Endothelial cell (in vitro differentiated cells): ENCODE data around the gene DYSF. TPM values are rescaled to one million over a fixed set of nuclear protein-coding genes. Genes with fewer than 3 reads are reported as not detected.

Experiments
- DNase-seq: peaks from one replicate; pipeline ENCODE4 v3.0.0; 2021; ENCODE audit warnings: low spot score
- H3K27ac Mint-ChIP-seq: one replicate; pipeline ENCODE4 v1.8.0; 2021; ENCODE audit warnings: mixed read lengths, inconsistent platforms; ENCODE audit not compliant: unreplicated experiment
- H3K27me3 Mint-ChIP-seq: one replicate; pipeline ENCODE4 v1.8.0; 2021; ENCODE audit warnings: mild to moderate bottlenecking, moderate library complexity, mixed read lengths, inconsistent platforms; ENCODE audit not compliant: unreplicated experiment
- H3K36me3 Mint-ChIP-seq: one replicate; pipeline ENCODE4 v1.8.0; 2021; ENCODE audit warnings: mild to moderate bottlenecking, low read depth, mixed read lengths, inconsistent platforms; ENCODE audit not compliant: unreplicated experiment
- H3K4me1 Mint-ChIP-seq: one replicate; pipeline ENCODE4 v1.8.0; 2021; ENCODE audit warnings: mild to moderate bottlenecking, mixed read lengths, inconsistent platforms; ENCODE audit not compliant: unreplicated experiment
- H3K4me3 Mint-ChIP-seq: one replicate; pipeline ENCODE4 v1.8.0; 2021; ENCODE audit warnings: mild to moderate bottlenecking, mixed read lengths, inconsistent platforms; ENCODE audit not compliant: unreplicated experiment
- H3K9me3 Mint-ChIP-seq: one replicate; pipeline ENCODE4 v1.8.0; 2021; ENCODE audit warnings: mixed read lengths, inconsistent platforms; ENCODE audit not compliant: unreplicated experiment
- CTCF ChIP-seq: fragments of 200-600 bp; sonication (generic); IDR thresholded peaks from one replicate; pipeline ENCODE4 v1.5.0; 2021; ENCODE audit warnings: antibody characterized with exemption; ENCODE audit not compliant: unreplicated experiment
- total RNA-seq: library from RNA; stranded (reverse); fragmentation: NEBNext Ultra II Directional; extraction: Animal tissue kit (Norgen Biotek cat#: 25700); gene quantifications from one replicate; pipeline ENCODE4 v1.2.1, GENCODE V29; 2021; ENCODE audit not compliant: unreplicated experiment

The DYSF gene
- total RNA-seq, 1 donor from 2014 or later, result 566 TPM

GRCh38 chr2:71637168-71637567 is 183.8 kb downstream of the DYSF start:
- TF ChIP-seq CTCF, result no peak
- no peak overlapping the region for H3K27ac Mint-ChIP-seq
- no peak for DNase-seq
- no peaks in the 10 kb centered on the region for H3K9me3 Mint-ChIP-seq
- H3K36me3 Mint-ChIP-seq, result peaks cover 30% of the 10 kb centered on the region
- peaks cover 2% of the 10 kb centered on the region for H3K27me3 Mint-ChIP-seq
- peaks cover 12% of the 10 kb centered on the region for H3K4me1 Mint-ChIP-seq
- no peak overlapping the region for H3K4me3 Mint-ChIP-seq

DNA sequence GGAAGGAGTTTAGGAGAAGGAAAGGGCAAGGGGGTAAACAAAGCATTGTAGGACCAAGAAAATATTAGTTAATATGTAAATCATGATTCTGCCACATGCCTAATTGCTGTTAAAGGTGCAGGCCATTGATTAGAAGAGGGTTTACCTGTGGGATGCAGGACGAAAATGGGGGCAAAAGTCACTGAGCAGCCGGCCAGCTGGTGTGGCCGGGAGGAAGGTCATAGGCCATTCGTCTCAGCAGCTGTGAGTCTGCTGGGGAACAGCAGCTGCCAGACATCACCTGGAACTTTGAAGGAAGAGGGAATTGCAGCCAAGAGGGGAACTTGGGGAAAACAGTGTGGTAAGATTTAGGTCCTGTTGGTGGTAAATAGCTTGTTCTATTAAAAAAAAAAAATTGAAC is 184.4 kb downstream of the DYSF start:
- Mint-ChIP-seq H3K9me3 (no peaks in the 10 kb centered on the region), H3K4me3 (no peak overlapping the region), H3K4me1 (peaks cover 12% of the 10 kb centered on the region), H3K27ac (no peak overlapping the region), H3K27me3 (peaks cover 2% of the 10 kb centered on the region), H3K36me3 (peaks cover 31% of the 10 kb centered on the region)
- no peak for TF ChIP-seq CTCF
- no peak for DNase-seq

DNA sequence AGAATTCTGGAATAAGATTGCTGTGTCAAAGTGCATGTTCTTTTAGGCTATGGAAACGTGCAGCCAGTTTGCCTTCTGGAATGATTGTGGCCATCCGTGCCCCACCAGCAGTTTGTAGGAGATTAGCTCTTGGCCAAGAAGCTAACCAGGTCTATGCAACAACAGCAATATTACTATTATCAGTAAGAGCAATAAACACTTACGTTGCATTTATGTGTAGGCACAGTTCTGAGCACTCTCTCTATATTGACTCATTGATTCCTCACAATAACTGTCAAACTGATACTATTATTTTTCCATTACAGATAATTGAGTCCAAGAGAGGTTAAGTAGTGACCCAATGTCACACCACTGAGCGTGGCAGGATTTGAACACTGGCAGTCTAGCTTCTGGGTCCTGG is 186.4 kb downstream of the DYSF start:
- Mint-ChIP-seq H3K9me3 (no peaks in the 10 kb centered on the region), H3K27ac (no peak overlapping the region), H3K36me3 (peaks cover 18% of the 10 kb centered on the region), H3K27me3 (peaks cover 2% of the 10 kb centered on the region), H3K4me1 (peaks cover 5% of the 10 kb centered on the region), H3K4me3 (no peak overlapping the region)
- DNase-seq, result no peak
- TF ChIP-seq CTCF, result no peak

DNA sequence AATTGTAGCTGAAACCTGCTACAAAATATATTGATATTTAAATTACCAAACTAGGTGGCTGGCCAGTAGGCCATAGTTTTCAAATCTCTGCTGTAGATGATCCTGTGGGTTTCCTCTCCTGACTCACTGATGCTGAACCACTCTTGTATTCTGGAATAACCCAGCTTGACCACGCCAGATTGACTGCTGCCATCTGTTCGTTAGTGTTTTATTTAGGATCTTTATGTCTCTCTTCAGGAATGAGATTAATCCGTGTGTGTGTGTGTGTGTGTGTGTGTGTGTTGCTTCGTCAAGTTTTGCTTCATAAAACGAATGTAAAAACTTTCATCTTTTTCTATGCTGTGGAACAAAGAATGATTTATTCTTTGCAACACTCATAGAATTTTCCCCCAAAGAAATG is 187.1 kb downstream of the DYSF start:
- no peak for DNase-seq
- peak overlapping the region; percentile 27 for H3K27ac Mint-ChIP-seq

More for the DNA sequence above, 187.1 kb downstream of the DYSF start:
- Mint-ChIP-seq H3K4me1 (no peaks in the 10 kb centered on the region), H3K9me3 (no peaks in the 10 kb centered on the region), H3K36me3 (peaks cover 20% of the 10 kb centered on the region), H3K4me3 (no peak overlapping the region), H3K27me3 (no peaks in the 10 kb centered on the region)
- TF ChIP-seq CTCF, result no peak
